Choroid plexus epithelial cell (primary cell): ENCODE measurements around the gene TSHZ3.

Source experiments
- DNase-seq: peaks from one replicate; pipeline ENCODE4 v3.0.0-alpha.2; 2010; ENCODE audit warnings: low read depth
- H3K4me3 ChIP-seq: 2 replicates; pipeline ENCODE4 v1.5.1; 2011; ENCODE audit warnings: low read depth, mild to moderate bottlenecking, control low read depth, low read length, moderate library complexity
- CTCF ChIP-seq: conservative IDR thresholded peaks from 2 replicates; pipeline ENCODE4 v1.5.1; 2011; ENCODE audit warnings: low read depth, mild to moderate bottlenecking, control low read depth, inconsistent platforms, low read length, moderate library complexity

Gene TSHZ3

DNA sequence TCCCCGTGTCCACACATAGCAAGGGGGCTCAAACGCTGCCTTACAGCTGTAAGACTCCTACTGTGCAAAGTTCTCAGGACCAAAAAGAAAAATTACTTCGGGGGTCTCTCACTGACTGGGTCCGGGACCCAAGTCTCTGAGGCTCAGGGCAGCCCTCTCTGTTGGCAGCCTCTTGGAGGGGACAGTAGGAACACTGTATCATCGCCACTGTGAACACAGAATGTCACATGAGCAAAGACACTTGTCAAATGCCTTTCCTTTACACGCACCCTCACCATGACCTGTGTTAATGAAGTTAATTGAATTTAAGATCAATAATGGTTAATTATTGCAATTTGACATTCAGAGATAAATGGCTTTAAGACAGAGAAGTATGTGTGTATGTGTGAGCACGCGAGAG lies 49.6 kb downstream of the TSHZ3 start:
- no peak for TF ChIP-seq CTCF
- no peak for DNase-seq
- H3K4me3 ChIP-seq: no peak overlapping the region

GRCh38 chr19:31297991-31298390 lies 51.2 kb downstream of the TSHZ3 start:
- TF ChIP-seq CTCF: no peak
- no peak overlapping the region for H3K4me3 ChIP-seq
- no peak for DNase-seq

DNA sequence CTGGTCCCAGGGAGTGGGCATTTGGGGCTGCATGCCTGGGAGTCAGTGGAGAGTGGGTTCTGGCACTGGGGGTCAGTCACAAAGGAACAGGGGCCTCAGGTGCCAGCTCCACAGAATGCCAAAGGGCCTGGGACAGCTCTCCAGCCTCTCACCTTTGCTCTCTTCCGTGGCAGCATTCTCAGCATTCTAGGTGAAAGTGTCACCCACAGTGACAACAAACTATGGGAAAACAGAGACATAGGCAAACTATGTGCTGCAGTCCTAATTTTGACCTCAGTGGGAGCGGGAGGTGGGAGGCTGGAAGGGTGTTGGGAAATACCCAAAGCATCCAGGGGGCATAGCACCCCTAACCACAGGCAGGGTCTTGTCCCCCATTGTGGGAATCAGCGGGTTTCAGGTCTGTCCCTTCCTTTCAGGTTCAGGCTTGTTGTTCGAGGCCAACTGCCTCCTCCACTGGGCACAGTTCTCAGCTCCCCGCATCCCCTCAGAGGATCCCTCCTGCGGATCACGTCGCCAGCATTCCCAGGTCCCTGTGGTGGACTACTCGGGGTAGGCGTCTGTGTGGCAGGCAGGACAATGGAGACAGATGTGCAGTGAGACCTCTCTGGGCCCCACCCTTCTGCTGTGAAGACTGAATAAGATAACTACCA lies 52.4 kb downstream of the TSHZ3 start:
- H3K4me3 ChIP-seq: no peak overlapping the region
- no peak for TF ChIP-seq CTCF
- no peak for DNase-seq

- TF ChIP-seq CTCF: no peak
- no peak for DNase-seq
Measured at GRCh38 chr19:31294189-31294588, 55.0 kb downstream of the TSHZ3 start.

DNA sequence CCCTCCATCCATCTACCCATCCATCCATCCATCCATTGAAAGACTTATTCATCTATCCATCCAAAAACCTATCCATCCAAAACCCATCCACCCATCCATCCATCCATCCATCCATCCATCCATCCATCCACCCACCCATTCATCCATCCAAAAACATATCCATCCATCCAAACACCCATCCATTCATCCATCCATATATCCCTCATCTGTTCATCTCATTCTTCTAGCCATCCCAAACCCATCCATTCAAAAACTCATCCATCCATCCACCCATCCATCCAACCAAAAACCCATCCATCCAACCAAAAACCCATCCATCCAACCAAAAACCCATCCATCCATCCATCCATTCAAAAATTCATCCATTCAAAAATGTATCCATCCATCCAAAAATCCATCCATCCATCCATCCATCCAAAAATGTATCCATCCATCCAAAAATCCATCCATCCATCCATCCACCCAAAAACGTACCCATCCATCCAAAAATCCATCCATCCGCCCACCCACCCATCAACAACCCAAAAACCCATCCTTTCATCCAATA lies 56.5 kb downstream of the TSHZ3 start:
- no peak for DNase-seq
- no peak for TF ChIP-seq CTCF
- no peak overlapping the region for H3K4me3 ChIP-seq

More at GRCh38 chr19:31294189-31294588, 55.0 kb downstream of the TSHZ3 start:
- no peak overlapping the region for H3K4me3 ChIP-seq

GRCh38 chr19:31290931-31291590 lies 58.2 kb downstream of the TSHZ3 start:
- DNase-seq: no peak
- no peak for TF ChIP-seq CTCF
- no peak overlapping the region for H3K4me3 ChIP-seq
